ENCODE data around the gene NBAS.
"Not testable (repeated sequence)": the region's sequence is repeated elsewhere in the genome, so short reads cannot be mapped to it uniquely, and the experiment has no call there.

Gene NBAS

GRCh38 chr2:15521641-15522181, 39.4 kb downstream of the NBAS start:
- Histone ChIP-seq H3K27me3 (replicated peaks; ENCODE audit: control insufficient read depth, insufficient read depth, low read length) (no peaks in the 10 kb centered on the region), H3K4me3 (replicated peaks; ENCODE audit: low read depth, low read length) (no peak overlapping the region), H3K36me3 (ENCODE audit: control insufficient read depth, insufficient read depth, low read length) (no peaks in the 10 kb centered on the region; the same call in 1 of the 2 replicates)
- TF ChIP-seq CTCF (IDR thresholded peaks at IDR 0.05; ENCODE audit: insufficient read depth, low read length, poor library complexity, severe bottlenecking), result no peak
- no peak for DNase-seq (ENCODE audit: extremely low read depth, insufficient read length)

GRCh38 chr2:15520346-15520745, 40.8 kb downstream of the NBAS start:
- Histone ChIP-seq H3K4me3 (replicated peaks; ENCODE audit: low read depth, low read length) (no peak overlapping the region), H3K36me3 (ENCODE audit: control insufficient read depth, insufficient read depth, low read length) (no peaks in the 10 kb centered on the region; the same call in 1 of the 2 replicates)
- TF ChIP-seq CTCF (IDR thresholded peaks at IDR 0.05; ENCODE audit: insufficient read depth, low read length, poor library complexity, severe bottlenecking), result no peak

GRCh38 chr2:15518759-15519158, 42.4 kb downstream of the NBAS start:
- H3K27me3 ChIP-seq (replicated peaks; ENCODE audit: control insufficient read depth, insufficient read depth, low read length); DNase-seq (ENCODE audit: extremely low read depth, insufficient read length); H3K36me3 ChIP-seq (ENCODE audit: control insufficient read depth, insufficient read depth, low read length): not testable (repeated sequence)

More at GRCh38 chr2:15520346-15520745, 40.8 kb downstream of the NBAS start:
- no peak for DNase-seq (ENCODE audit: extremely low read depth, insufficient read length)
- H3K27me3 ChIP-seq (replicated peaks; ENCODE audit: control insufficient read depth, insufficient read depth, low read length), result no peaks in the 10 kb centered on the region

GRCh38 chr2:15517793-15518192, 43.3 kb downstream of the NBAS start:
- TF ChIP-seq CTCF (IDR thresholded peaks at IDR 0.05; ENCODE audit: insufficient read depth, low read length, poor library complexity, severe bottlenecking), result no peak
- no peaks in the 10 kb centered on the region for H3K27me3 ChIP-seq (replicated peaks; ENCODE audit: control insufficient read depth, insufficient read depth, low read length)
- H3K36me3 ChIP-seq (ENCODE audit: control insufficient read depth, insufficient read depth, low read length), result no peaks in the 10 kb centered on the region; the same call in 1 of the 2 replicates
- no peak for DNase-seq (ENCODE audit: extremely low read depth, insufficient read length)
- no peak overlapping the region for H3K4me3 ChIP-seq (replicated peaks; ENCODE audit: low read depth, low read length)

More at GRCh38 chr2:15518759-15519158, 42.4 kb downstream of the NBAS start:
- not testable (repeated sequence) for H3K4me3 ChIP-seq (replicated peaks; ENCODE audit: low read depth, low read length)

GRCh38 chr2:15511686-15512085, 49.4 kb downstream of the NBAS start:
- no peaks in the 10 kb centered on the region; the same call in 1 of the 2 replicates for H3K36me3 ChIP-seq (ENCODE audit: control insufficient read depth, insufficient read depth, low read length)
- TF ChIP-seq CTCF (IDR thresholded peaks at IDR 0.05; ENCODE audit: insufficient read depth, low read length, poor library complexity, severe bottlenecking), result no peak
- H3K27me3 ChIP-seq (replicated peaks; ENCODE audit: control insufficient read depth, insufficient read depth, low read length), result no peaks in the 10 kb centered on the region
- no peak overlapping the region for H3K4me3 ChIP-seq (replicated peaks; ENCODE audit: low read depth, low read length)
- DNase-seq (ENCODE audit: extremely low read depth, insufficient read length), result no peak

GRCh38 chr2:15510552-15510951, 50.6 kb downstream of the NBAS start:
- Histone ChIP-seq H3K36me3 (ENCODE audit: control insufficient read depth, insufficient read depth, low read length) (no peaks in the 10 kb centered on the region; the same call in 1 of the 2 replicates), H3K27me3 (replicated peaks; ENCODE audit: control insufficient read depth, insufficient read depth, low read length) (no peaks in the 10 kb centered on the region), H3K4me3 (replicated peaks; ENCODE audit: low read depth, low read length) (no peak overlapping the region)
- DNase-seq (ENCODE audit: extremely low read depth, insufficient read length), result no peak
- TF ChIP-seq CTCF (IDR thresholded peaks at IDR 0.05; ENCODE audit: insufficient read depth, low read length, poor library complexity, severe bottlenecking), result no peak
